GM19467 (cell line): Measurements from ENCODE around the gene ZBTB2.
"Not testable (repeated sequence)": the region's sequence is repeated elsewhere in the genome, so short reads cannot be mapped to it uniquely, and the experiment has no call there.

Source experiments
- ATAC-seq: cut with Tn5 transposase; IDR thresholded peaks from one replicate; pipeline ENCODE4 v1.9.1; 2021; ENCODE audit warnings: mild to moderate bottlenecking, moderate library complexity; ENCODE audit not compliant: unreplicated experiment

The ZBTB2 gene

GRCh38 chr6:151338651-151339200 lies 52.6 kb downstream of the ZBTB2 start:
- ATAC-seq = no peak

GRCh38 chr6:151335930-151336329 lies 55.4 kb downstream of the ZBTB2 start:
- ATAC-seq = no peak

- no peak for ATAC-seq
These were observed 61.1 kb downstream of the ZBTB2 start for GRCh38 chr6:151330130-151330696.

- ATAC-seq = no peak
These were observed 64.3 kb downstream of the ZBTB2 start for GRCh38 chr6:151327101-151327500.

- no peak for ATAC-seq
These were observed 65.1 kb downstream of the ZBTB2 start for GRCh38 chr6:151326116-151326825.

GRCh38 chr6:151325075-151326050 lies 66.0 kb downstream of the ZBTB2 start:
- ATAC-seq = no peak

- no peak for ATAC-seq
These were observed 66.9 kb downstream of the ZBTB2 start for GRCh38 chr6:151324488-151324825.

- no peak for ATAC-seq
These were observed 67.4 kb downstream of the ZBTB2 start for GRCh38 chr6:151323791-151324487.

- no peak for ATAC-seq
These were observed 68.8 kb downstream of the ZBTB2 start for GRCh38 chr6:151322570-151322969.

- no peak for ATAC-seq
These were observed 69.9 kb downstream of the ZBTB2 start for GRCh38 chr6:151321438-151321837.

GRCh38 chr6:151320140-151320539 lies 71.2 kb downstream of the ZBTB2 start:
- no peak for ATAC-seq

GRCh38 chr6:151317995-151318365 lies 73.4 kb downstream of the ZBTB2 start:
- no peak for ATAC-seq

- ATAC-seq = no peak
These were observed 74.0 kb downstream of the ZBTB2 start for GRCh38 chr6:151317103-151317994.

GRCh38 chr6:151315661-151316060 lies 75.7 kb downstream of the ZBTB2 start:
- not testable (repeated sequence) for ATAC-seq
